Esophagus (tissue), 2 donors: Measurements from ENCODE around the gene SLC25A47. TPM values are rescaled to one million over a fixed set of nuclear protein-coding genes. Genes with fewer than 3 reads are reported as not detected.
"Not testable (repeated sequence)": the region's sequence is repeated elsewhere in the genome, so short reads cannot be mapped to it uniquely, and the experiment has no call there.

Experiments used
- H3K27ac ChIP-seq, 2 donors: one replicate each; pipeline ENCODE4 v1.5.1; 2013; ENCODE audit warnings: low read depth in 2 of 2, mild to moderate bottlenecking in 2 of 2, inconsistent platforms in 1 of 2, low read length in 1 of 2, moderate library complexity in 1 of 2
- H3K27me3 ChIP-seq, 2 donors: one replicate each; pipeline ENCODE4 v1.6.1; 2013; ENCODE audit warnings: low read length in 2 of 2, control low read depth in 1 of 2, mild to moderate bottlenecking in 1 of 2; ENCODE audit not compliant: insufficient read depth in 2 of 2, control insufficient read depth in 1 of 2
- H3K36me3 ChIP-seq, 2 donors: one replicate each; pipeline ENCODE4 v1.6.1; 2013; ENCODE audit warnings: low read length in 1 of 2; ENCODE audit not compliant: control insufficient read depth in 2 of 2, insufficient read depth in 2 of 2
- H3K4me1 ChIP-seq, 2 donors: one replicate each; pipeline ENCODE4 v1.6.1; 2013; ENCODE audit warnings: low read length in 1 of 2; ENCODE audit not compliant: control insufficient read depth in 2 of 2, insufficient read depth in 2 of 2
- H3K4me3 ChIP-seq, 2 donors: one replicate each; pipeline ENCODE4 v1.5.1; 2013; ENCODE audit warnings: low read length in 2 of 2, mild to moderate bottlenecking in 2 of 2, low read depth in 1 of 2, moderate library complexity in 1 of 2
- H3K9me3 ChIP-seq, 2 donors: one replicate each; pipeline ENCODE4 v1.6.1; 2013; ENCODE audit warnings: mild to moderate bottlenecking in 2 of 2, low read depth in 1 of 2, low read length in 1 of 2, moderate library complexity in 1 of 2; ENCODE audit not compliant: control insufficient read depth in 2 of 2, insufficient read depth in 1 of 2
- WGBS, 2 donors: extraction: QIAGEN DNeasy Blood & Tissue Kit; methylation state at CpG; one replicate each; pipeline ENCODE4 v1.1.7; 2013; 5-methylcytosine and 5-hydroxymethylcytosine counted together
- polyA plus RNA-seq, 2 donors: library from polyadenylated mRNA; stranded (reverse); fragments of 200-250 nt; gene quantifications; one replicate each; pipeline ENCODE4 v1.2.3, GENCODE V29; 2013
- donor health status: healthy with polysubstance abuse.
- donor health status: Bipolar disorder and iron deficiency.

Gene SLC25A47
- polyA plus RNA-seq, 2 donors = 0.01 to 0.04 TPM

DNA sequence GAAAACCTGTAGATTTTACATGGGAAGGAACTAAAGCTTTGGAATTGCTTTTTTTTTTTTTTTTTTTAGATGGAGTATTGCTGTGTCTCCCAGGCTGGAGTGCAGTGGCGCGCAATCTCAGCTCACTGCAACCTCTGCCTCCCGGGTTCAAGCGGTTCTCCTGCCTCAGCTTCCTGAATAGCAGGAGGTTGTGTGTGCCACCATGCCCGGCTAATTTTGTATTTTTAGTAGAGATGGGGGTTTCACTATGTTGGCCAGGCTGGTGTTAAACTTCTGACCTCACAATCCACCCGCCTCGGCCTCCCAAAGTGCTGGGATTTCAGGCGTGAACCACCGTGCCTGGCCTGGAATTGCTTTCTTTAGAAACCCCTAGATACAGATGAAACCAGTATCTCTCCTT is 39.7 kb upstream of the SLC25A47 start:
- H3K9me3 ChIP-seq, H3K27me3 ChIP-seq, H3K4me3 ChIP-seq, H3K36me3 ChIP-seq: not testable (repeated sequence)
- WGBS, 2 donors = 85 to 91% methylated on average over 9 of the region's 9 CpGs
- H3K4me1 ChIP-seq = peaks cover 6 to 12% of the 10 kb centered on the region in 2 donors
- peak overlapping the region; percentile 62 to 77 for H3K27ac ChIP-seq

DNA sequence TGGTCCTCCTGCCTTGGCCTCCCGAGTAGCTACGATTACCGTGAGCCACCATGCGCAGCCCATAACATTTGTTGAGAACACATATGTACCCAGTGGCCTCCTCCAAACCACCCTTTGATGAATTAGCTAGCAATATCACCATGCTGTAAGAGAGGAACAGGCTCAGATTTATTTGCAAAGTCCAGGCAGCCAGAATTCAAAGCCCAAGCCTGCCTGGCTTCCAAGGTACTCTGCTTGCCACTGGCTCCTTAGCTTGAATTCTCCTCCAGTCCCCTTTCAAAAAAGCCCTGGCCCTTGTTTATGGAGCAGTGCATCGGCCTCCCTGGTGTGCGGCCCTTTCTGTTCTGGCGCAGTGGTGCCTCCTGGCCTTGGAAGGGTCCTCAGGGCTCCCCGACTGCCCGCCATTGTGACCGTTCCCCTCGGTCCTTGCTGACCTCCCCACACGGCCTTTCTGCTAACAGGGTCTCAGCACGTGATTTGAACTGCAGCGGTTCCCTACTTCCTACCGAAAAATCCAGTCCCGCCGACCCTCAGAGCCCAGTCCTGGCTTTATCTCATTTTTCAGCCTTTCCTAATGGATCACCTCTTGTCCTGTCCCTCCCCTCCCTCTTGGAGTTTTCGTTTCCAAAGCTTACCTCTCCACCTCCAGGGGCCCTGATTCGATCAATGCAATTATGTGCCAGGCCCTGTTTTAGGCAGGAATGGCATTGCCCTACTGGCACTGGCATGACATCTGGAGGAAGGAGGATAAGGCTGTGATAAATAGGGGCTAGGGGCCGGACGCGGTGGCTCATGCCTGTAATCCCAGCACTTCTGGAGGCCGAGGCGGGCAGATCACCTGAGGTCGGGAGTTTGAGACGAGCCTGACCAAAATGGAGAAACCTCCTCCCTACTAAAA is 38.9 kb upstream of the SLC25A47 start:
- Histone ChIP-seq H3K4me1 (peaks cover 4 to 12% of the 10 kb centered on the region in 2 donors), H3K9me3 (no peaks in the 10 kb centered on the region), H3K36me3 (peaks cover 3 to 4% of the 10 kb centered on the region in 2 donors), H3K4me3 (no peak overlapping the region), H3K27me3 (no peaks in the 10 kb centered on the region), H3K27ac (no peak overlapping the region)
- WGBS, 2 donors = 59 to 65% methylated on average over 26 of the region's 26 CpGs

DNA sequence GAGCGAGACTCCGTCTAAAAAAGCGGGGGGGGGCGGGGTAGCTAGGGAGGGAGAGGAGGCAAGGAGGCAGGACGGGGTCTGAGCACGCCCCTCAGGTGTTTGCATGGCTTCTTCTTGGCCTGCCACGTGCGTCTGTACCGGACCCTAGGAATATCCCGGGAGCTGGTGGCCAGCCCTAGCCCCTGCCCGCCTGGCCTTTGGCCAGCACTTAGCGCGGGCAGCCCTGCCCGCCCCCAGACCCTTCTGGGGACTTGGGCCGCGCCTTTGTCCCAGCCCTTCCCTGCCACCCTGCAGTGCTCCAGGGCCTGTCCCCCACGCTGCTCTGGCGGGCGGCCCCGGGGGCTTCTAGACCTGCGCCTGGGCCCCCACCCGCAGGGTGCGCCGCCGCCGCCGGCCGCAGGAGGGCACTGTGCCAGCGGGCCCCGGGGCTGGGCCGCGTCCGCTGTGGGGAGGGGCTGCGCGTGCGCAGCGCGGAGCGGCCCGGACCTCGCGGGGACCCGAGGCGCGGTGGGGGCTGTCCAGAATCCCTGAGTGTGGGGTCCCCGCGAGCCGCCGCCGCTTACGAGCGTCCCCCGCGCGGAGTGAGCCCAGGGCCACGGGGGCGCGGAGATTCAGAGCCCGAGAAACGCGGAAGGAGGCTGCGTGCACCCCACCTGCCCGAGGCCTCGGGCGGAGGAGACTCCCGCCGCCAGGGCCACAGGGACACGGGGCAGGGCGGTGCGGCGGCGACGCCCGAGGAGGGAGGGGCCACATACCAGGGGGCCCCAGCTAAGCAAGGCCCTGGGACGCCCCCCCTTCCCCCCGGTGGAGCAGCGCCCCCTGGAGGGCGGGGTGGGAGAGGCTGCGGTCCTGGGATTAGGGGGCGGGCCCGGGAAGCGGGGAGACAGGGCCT is 37.9 kb upstream of the SLC25A47 start:
- Histone ChIP-seq H3K27me3 (no peaks in the 10 kb centered on the region), H3K4me1 (peaks cover 4 to 12% of the 10 kb centered on the region in 2 donors), H3K4me3 (peak overlapping the region; percentile 49 to 60), H3K27ac (peak overlapping the region; percentile 77 to 80), H3K36me3 (peaks cover 0 to 4% of the 10 kb centered on the region in 2 donors), H3K9me3 (no peaks in the 10 kb centered on the region)
- 1% methylated on average over 59 to 82 of the region's 82 CpGs for WGBS, 2 donors

DNA sequence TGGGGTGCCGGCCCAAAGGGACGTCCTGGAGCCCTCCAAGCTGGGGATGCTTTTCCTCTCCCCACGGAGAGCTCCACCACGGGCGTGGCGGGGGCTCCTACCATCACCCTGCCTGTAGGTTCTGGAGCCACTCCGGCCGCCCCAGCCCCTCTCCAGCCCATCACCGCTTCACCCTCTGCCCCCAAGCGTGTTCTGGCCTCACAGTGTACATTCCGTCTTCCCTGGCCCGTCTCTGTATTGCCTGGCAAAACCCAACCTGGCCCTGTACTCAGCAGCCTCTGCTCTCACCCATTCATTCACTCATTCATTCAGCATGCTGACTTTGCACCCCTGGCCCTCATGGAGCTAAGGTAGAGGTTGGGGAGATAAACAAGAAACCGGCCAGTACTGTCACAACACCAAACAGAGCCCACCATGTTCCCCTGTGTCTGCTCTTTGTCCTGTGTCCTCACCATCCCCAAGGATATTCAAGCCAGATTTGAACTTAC is 37.2 kb upstream of the SLC25A47 start:
- Histone ChIP-seq H3K27ac (no peak overlapping the region), H3K27me3 (no peaks in the 10 kb centered on the region), H3K36me3 (peaks cover 0 to 9% of the 10 kb centered on the region in 2 donors), H3K4me1 (peaks cover 4 to 12% of the 10 kb centered on the region in 2 donors), H3K4me3 (peak overlapping the region; percentile 49 to 60), H3K9me3 (no peaks in the 10 kb centered on the region)
- 29 to 33% methylated on average over 11 to 13 of the region's 13 CpGs for WGBS, 2 donors

DNA sequence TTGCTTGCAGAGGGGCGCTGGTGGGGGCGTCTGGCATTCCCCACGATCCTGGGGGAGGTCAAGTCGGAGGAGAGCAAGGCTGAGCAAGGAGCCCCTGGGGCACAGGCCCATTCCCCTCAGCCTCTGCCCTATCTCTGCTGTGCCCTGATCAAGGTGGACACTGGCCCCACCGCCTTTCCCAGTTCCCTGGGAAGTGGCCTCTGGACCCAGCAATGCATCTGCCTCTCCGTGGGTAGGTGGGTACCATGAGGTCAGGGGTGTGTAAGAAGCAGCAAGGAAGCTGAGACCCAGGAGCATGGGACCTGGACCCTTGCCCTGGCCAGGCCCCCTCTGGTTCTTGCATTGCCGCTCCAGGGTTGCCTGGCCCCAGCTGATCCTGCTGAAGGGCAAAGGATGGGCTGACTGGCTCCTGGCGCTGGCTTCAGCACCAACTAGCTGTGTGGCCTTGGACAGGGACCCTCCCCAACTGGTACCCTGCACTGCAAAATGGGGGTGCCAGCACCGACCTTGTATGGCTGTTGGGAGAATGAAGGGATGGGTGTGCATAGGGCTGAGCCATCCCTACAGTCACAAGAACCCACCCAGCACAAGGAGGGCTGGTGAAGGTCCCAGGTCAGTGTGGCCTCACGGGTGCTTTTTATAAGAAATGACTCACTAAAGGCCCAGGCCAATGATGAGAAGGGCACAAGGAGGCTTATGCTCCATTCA is 36.5 kb upstream of the SLC25A47 start:
- Histone ChIP-seq H3K27ac (no peak overlapping the region), H3K9me3 (no peaks in the 10 kb centered on the region), H3K4me1 (peaks cover 4 to 9% of the 10 kb centered on the region in 2 donors), H3K27me3 (no peaks in the 10 kb centered on the region), H3K4me3 (no peak overlapping the region), H3K36me3 (peaks cover 3 to 12% of the 10 kb centered on the region in 2 donors)
- 64 to 78% methylated on average over 8 to 10 of the region's 10 CpGs for WGBS, 2 donors

- no peaks in the 10 kb centered on the region for H3K27me3 ChIP-seq
- no peak overlapping the region for H3K27ac ChIP-seq
- 74 to 79% methylated on average over 12 of the region's 12 CpGs for WGBS, 2 donors
- peaks cover 3 to 4% of the 10 kb centered on the region in 2 donors for H3K4me1 ChIP-seq
- H3K9me3 ChIP-seq = no peaks in the 10 kb centered on the region
- H3K36me3 ChIP-seq = peaks cover 5 to 16% of the 10 kb centered on the region in 2 donors
- H3K4me3 ChIP-seq = no peak overlapping the region
These were observed 35.7 kb upstream of the SLC25A47 start for GRCh38 chr14:100287202-100287997.

GRCh38 chr14:100287998-100288295 is 35.2 kb upstream of the SLC25A47 start:
- not testable (repeated sequence) for H3K9me3 ChIP-seq, H3K4me3 ChIP-seq, H3K4me1 ChIP-seq, H3K27me3 ChIP-seq, H3K27ac ChIP-seq
- H3K36me3 ChIP-seq = peaks cover 5 to 20% of the 10 kb centered on the region in 2 donors
- WGBS, 2 donors = 85 to 88% methylated on average over 8 of the region's 8 CpGs

GRCh38 chr14:100288382-100289185 is 34.6 kb upstream of the SLC25A47 start:
- WGBS, 2 donors = 76 to 77% methylated on average over 12 of the region's 12 CpGs
- H3K27ac ChIP-seq = no peak overlapping the region
- H3K4me3 ChIP-seq = no peak overlapping the region
- H3K9me3 ChIP-seq = no peaks in the 10 kb centered on the region
- H3K36me3 ChIP-seq = peaks cover 5 to 23% of the 10 kb centered on the region in 2 donors
- H3K27me3 ChIP-seq = no peaks in the 10 kb centered on the region
- peaks cover 3 to 4% of the 10 kb centered on the region in 2 donors for H3K4me1 ChIP-seq
